Measurements from ENCODE around the gene ANK3.

Gene ANK3

DNA sequence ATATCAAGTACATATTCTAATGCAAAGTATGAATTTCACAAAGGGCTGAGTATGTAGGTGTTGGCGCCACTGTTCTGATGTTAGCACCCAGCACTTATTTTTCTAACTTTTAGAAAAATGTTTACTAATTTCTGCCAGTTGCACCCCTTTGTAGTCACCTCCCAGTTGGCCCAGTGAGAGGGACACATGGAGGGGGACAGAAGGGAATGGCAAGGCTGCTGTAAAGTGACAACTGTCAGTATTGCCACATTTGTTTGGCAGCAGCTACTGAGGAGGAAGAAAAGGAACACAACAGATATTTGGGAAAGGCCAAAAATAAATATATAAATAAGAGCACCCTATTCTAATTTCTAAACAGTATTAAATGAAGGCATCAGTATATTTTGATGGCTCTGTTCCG lies 57.3 kb downstream of the ANK3 start:
- no peak for TF ChIP-seq CTCF (IDR thresholded peaks at IDR 0.05)

DNA sequence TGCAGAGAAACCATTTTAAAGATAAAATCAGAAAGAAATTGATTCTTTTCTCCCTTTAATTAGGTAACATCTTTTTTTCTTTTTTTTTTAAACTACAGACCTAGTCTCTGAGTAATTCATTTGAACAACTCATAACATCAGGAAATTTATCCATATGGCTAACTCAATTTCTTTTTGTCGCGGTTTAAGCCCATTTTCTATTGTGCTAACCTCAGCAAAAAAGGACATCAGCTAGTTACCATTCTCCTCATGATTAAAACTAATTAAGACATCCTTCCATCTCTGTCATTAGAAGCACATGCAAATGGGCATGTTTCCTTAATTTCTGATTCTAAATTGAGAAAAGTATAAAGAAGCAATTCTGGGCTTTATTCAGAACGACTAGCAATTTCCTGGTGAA lies 57.8 kb downstream of the ANK3 start:
- TF ChIP-seq CTCF (IDR thresholded peaks at IDR 0.05): no peak

DNA sequence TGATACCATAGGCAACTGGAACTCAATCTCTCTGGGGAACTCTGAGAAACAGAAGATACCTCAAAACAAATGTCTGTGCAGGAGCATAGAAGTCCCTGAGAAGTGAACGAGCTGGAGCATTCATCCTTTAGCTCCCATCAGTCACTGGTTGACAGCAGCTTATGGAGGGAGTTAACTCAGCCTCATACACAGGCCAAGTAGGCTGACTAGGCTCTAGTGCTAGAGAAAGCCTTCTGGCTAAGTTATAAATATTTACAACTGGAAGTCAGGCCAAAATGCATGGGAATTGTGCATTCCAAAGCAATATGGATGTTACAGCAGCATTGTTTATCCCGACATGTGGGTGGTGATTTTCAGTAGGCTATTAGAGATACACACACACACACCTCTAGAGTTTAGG lies 66.5 kb downstream of the ANK3 start:
- no peak for TF ChIP-seq CTCF (IDR thresholded peaks at IDR 0.05)

DNA sequence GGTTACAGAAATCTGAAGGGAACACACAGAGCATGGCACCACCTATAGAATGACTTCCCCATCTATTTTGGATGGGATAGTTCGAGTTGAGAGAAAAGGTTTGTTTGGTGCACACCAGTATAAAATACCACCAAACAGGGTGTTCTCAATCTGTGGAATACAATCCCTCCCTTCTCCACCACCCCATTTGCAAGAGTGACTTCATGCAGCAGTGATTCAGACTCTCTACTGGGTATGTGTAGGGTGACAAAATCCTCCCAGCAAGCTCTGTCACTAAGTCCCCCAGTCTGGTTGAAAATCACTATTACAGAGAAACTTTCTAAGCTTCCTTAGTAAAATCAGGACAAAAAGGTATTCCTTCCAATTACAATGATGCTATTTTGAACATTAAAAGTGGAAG lies 69.0 kb downstream of the ANK3 start:
- no peak for TF ChIP-seq CTCF (IDR thresholded peaks at IDR 0.05)

DNA sequence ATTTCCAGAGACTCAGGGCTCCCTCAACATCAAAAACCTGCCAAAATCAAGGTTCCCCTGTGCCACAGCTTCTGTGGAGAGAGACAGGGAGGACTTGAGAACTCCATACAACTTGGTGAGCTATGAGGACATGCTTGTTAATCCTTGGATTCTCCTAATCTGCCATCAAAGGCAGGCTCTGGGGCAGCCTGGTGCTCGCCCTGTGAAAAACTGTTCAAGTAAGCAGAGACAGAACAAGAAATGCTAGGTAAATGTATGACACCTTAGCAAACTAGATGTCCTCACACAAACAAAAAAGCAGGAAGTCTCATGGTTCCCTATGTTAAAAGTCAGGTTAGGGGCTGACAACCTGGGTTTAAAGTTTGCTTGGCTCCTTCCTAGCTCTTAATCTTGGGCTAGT lies 73.6 kb downstream of the ANK3 start:
- TF ChIP-seq CTCF (IDR thresholded peaks at IDR 0.05): no peak

DNA sequence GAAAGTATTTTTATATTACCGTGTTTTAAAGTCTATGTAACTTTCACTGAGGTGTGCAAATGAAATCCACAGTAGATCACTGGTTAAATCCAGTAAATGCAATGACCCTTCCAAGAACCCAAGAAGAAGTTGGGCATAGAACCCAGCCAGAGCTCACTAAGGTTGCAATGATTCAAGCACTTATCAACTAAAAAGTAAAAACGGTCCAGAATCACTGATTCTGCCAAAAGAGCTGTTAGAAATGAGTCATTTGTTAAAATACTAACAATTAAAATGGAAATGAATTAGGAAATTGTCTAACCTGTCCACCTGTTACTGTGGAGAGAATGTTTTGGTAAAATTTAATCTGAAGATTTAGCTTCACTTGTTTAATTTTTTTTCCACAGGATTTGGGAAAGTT lies 74.4 kb downstream of the ANK3 start:
- TF ChIP-seq CTCF (IDR thresholded peaks at IDR 0.05): no peak

DNA sequence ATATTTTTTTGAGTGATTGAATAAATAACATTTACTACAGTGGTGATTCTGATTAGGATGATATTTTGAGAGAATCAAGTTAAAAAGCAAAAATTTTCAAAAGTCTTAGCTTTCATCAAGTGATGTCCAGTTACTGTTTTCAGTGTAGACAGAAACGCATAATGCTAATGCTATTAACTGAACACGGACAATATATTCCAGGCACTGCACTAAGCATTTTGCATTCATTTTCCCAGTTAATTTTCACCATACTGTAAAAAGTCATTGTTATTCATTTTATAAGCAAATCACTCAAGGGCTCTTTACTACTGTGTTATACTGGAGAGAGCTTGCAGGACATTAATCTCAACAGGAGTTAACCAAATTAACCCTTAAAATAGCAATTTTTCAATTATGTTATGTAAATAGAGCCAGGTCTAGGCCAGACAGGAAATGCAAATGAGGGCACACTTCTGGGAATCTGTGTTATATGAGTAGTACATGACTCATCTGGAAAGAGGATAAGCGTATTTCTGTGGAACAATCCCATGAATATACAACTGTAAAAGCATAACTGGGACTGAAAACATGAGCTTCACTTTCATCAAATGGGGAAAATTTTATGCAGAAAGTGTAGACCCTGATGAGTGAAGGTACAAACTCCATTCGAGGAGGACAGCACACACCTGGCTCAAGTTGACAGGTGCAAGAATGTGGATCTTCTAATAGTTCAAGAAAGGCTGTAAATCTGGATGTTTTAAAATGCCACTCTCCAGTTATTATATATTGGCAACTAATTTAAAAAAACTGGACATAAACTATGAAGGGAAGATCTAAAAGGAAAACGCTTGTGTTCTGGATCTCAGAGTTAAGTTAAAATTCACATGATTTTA lies 75.4 kb downstream of the ANK3 start:
- TF ChIP-seq CTCF (IDR thresholded peaks at IDR 0.05): no peak

GRCh38 chr10:60313589-60313952 lies 76.1 kb downstream of the ANK3 start:
- TF ChIP-seq CTCF (IDR thresholded peaks at IDR 0.05): no peak

All from LNCAP (cell line).